HG02943 (cell line): ENCODE data around the gene IQGAP3.
"Not testable (repeated sequence)": the region's sequence is repeated elsewhere in the genome, so short reads cannot be mapped to it uniquely, and the experiment has no call there.

Source experiments
- ATAC-seq: cut with Tn5 transposase; IDR thresholded peaks from one replicate; pipeline ENCODE4 v1.9.1; 2021; ENCODE audit warnings: mild to moderate bottlenecking, low read depth, moderate library complexity; ENCODE audit not compliant: unreplicated experiment

IQGAP3 gene

GRCh38 chr1:156578055-156578454 lies 5.7 kb upstream of the IQGAP3 start:
- ATAC-seq, result no peak

- no peak for ATAC-seq
Measured at GRCh38 chr1:156577550-156577949, 5.2 kb upstream of the IQGAP3 start.

- no peak for ATAC-seq
Measured at GRCh38 chr1:156574039-156574633, 1.8 kb upstream of the IQGAP3 start.

- ATAC-seq, result no peak
Measured at GRCh38 chr1:156572663-156573018, 276 bp upstream of the IQGAP3 start.

GRCh38 chr1:156571261-156571852 lies 1.0 kb downstream of the IQGAP3 start:
- no peak for ATAC-seq

- ATAC-seq, result no peak
Measured at GRCh38 chr1:156566436-156566835, 5.9 kb downstream of the IQGAP3 start.

- no peak for ATAC-seq
Measured at GRCh38 chr1:156565519-156565918, 6.8 kb downstream of the IQGAP3 start.

- no peak for ATAC-seq
Measured at GRCh38 chr1:156560585-156561163, 11.7 kb downstream of the IQGAP3 start.

- ATAC-seq, result no peak
Measured at GRCh38 chr1:156559797-156560385, 12.5 kb downstream of the IQGAP3 start.

- no peak for ATAC-seq
Measured at GRCh38 chr1:156559086-156559796, 13.1 kb downstream of the IQGAP3 start.

GRCh38 chr1:156556354-156556753 lies 16.0 kb downstream of the IQGAP3 start:
- no peak for ATAC-seq

GRCh38 chr1:156555715-156556114 lies 16.6 kb downstream of the IQGAP3 start:
- ATAC-seq, result no peak

GRCh38 chr1:156554971-156555370 lies 17.4 kb downstream of the IQGAP3 start:
- no peak for ATAC-seq

- no peak for ATAC-seq
Measured at GRCh38 chr1:156553860-156554485, 18.4 kb downstream of the IQGAP3 start.

GRCh38 chr1:156552937-156553336 lies 19.4 kb downstream of the IQGAP3 start:
- not testable (repeated sequence) for ATAC-seq

GRCh38 chr1:156552518-156552917 lies 19.8 kb downstream of the IQGAP3 start:
- ATAC-seq, result no peak

- ATAC-seq, result no peak
Measured at GRCh38 chr1:156551869-156552268, 20.5 kb downstream of the IQGAP3 start.

GRCh38 chr1:156551066-156551643 lies 21.2 kb downstream of the IQGAP3 start:
- no peak for ATAC-seq

GRCh38 chr1:156550346-156550745 lies 22.0 kb downstream of the IQGAP3 start:
- ATAC-seq, result no peak

GRCh38 chr1:156549831-156550230 lies 22.5 kb downstream of the IQGAP3 start:
- no peak for ATAC-seq
